ENCODE measurements around the gene HMCN2. TPM values are rescaled to one million over a fixed set of nuclear protein-coding genes. Genes with fewer than 3 reads are reported as not detected.

HMCN2 gene
- total RNA-seq, 4 donors from 2014 or later: 0.68 to 9.2 (median 4.7) TPM

DNA sequence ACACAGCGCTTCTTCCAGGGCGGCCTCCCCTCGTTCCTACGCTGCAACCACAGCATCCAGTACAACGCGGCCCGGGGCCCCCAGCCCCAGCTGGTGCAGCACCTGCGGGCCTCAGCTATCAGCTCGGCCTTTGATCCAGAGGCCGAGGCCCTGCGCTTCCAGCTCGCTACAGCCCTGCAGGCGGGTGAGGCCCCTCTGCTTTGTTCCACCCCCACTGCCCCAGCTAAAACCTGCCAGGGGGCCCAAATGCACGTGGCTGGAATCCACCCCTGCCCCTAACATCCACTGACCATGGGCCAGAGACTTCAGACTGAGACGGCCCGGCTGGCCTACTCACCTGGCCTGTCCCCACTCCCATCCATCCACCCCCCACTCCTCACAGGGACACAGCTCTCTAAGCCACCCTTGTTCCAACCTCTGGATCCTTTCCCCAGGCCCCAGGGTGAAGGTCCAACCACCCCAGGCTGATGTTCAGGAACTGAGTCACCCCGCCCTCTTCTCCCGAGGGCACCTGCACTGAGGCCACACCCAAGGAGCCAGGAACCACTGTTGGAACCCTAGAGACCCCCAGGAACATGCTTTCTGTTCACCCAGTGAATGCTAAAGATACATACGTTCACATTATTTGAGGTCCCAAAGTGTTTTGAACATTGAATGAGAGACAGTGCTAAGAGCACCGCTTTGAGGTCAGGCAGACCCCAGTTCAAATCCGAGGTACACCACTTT is 160.3 kb downstream of the HMCN2 start:
- TF ChIP-seq, protein P1, sequence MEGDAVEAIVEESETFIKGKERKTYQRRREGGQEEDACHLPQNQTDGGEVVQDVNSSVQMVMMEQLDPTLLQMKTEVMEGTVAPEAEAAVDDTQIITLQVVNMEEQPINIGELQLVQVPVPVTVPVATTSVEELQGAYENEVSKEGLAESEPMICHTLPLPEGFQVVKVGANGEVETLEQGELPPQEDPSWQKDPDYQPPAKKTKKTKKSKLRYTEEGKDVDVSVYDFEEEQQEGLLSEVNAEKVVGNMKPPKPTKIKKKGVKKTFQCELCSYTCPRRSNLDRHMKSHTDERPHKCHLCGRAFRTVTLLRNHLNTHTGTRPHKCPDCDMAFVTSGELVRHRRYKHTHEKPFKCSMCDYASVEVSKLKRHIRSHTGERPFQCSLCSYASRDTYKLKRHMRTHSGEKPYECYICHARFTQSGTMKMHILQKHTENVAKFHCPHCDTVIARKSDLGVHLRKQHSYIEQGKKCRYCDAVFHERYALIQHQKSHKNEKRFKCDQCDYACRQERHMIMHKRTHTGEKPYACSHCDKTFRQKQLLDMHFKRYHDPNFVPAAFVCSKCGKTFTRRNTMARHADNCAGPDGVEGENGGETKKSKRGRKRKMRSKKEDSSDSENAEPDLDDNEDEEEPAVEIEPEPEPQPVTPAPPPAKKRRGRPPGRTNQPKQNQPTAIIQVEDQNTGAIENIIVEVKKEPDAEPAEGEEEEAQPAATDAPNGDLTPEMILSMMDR (IDR thresholded peaks at IDR 0.05; ENCODE audit: low read depth): no peak

DNA sequence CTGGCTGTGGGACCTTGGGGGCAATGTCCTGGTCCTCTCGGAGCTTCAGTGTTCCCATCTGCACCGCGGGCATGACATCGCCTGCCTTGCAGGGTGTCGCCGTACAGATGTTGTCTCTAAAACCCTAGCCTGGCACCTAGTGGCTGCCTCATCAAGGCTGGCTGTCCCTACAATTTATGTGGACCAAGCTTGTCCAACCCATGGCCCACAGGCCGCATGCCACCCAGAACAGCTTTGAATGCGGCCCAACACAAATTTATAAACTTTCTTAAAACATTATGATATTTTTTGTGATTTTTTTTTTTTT is 160.9 kb downstream of the HMCN2 start:
- TF ChIP-seq, protein P1 (IDR thresholded peaks at IDR 0.05; ENCODE audit: low read depth): no peak

DNA sequence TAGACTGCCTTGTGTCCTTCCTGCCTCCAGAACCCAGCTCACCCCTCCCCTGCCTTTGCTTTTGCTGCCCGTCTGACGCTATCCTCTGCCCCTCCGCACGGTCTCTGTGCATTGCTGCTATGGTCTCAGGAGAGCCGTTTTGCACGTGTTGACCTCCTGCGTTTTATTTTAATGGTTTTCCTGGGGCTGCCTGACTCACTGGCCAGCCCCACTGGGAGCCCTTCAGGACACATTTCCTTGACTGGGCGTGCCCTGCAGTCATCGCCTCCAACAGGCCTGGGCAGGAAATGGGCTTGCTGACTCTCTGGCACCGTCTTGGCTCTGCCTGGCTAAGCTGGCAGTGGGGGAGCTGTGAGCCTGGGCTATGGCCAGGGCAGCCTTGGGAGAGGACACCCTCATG is 161.3 kb downstream of the HMCN2 start:
- TF ChIP-seq, protein P1 (IDR thresholded peaks at IDR 0.05; ENCODE audit: low read depth): no peak

DNA sequence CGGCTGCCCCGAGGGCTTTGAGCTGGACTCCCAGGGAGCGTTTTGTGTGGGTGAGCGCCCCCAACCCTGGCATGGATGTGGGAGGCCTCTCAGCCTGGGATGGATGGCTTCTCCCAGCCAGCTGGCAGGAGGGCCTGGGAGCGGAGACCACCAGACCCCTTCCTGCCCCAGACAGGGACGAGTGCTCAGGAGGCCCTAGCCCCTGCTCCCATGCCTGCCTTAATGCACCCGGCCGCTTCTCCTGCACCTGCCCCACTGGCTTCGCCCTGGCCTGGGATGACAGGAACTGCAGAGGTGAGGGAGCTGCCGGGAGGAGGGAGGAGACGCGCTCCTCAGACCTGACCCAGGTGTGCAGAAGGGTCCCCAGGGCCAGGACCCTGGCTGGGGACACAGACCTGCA is 161.8 kb downstream of the HMCN2 start:
- TF ChIP-seq, protein P1 (IDR thresholded peaks at IDR 0.05; ENCODE audit: low read depth): no peak

DNA sequence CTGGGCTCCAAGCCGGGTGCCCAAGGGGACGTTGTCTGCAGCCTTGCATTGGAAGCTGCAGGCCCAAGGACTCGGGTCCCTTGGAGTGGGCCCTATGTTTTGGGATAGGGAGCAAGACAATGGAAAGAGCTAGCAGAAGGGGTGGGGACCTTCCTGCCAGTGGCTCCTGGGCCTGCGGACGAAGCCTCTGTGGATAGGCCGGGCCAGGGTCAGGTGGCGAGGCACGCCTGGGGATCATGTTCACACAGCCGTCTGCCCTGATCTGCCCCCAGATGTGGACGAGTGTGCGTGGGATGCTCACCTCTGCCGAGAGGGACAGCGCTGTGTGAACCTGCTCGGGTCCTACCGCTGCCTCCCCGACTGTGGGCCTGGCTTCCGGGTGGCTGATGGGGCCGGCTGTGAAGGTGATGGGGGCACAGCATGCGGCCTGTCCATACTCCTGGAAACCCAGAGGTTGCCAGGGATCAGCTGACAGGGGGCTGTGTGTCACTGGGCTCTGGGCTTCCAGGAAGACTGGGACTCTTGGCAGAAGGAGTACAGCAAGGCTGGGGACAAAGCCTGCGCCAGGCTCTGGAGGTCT is 162.6 kb downstream of the HMCN2 start:
- TF ChIP-seq, protein P1 (IDR thresholded peaks at IDR 0.05; ENCODE audit: low read depth): no peak

DNA sequence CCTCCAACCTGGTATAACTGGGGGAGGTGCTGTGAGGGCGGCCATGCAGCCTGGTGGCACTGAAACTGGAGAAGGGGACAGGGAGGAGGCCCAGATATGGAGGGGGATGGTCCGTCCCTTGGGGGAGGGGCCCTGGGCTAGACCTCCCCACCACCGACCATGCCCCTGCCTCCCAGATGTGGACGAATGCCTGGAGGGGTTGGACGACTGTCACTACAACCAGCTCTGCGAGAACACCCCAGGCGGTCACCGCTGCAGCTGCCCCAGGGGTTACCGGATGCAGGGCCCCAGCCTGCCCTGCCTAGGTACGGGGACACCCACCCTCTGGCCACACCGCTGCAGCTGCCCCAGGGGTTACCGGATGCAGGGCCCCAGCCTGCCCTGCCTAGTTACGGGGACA is 163.8 kb downstream of the HMCN2 start:
- TF ChIP-seq, protein P1 (IDR thresholded peaks at IDR 0.05; ENCODE audit: low read depth): no peak

DNA sequence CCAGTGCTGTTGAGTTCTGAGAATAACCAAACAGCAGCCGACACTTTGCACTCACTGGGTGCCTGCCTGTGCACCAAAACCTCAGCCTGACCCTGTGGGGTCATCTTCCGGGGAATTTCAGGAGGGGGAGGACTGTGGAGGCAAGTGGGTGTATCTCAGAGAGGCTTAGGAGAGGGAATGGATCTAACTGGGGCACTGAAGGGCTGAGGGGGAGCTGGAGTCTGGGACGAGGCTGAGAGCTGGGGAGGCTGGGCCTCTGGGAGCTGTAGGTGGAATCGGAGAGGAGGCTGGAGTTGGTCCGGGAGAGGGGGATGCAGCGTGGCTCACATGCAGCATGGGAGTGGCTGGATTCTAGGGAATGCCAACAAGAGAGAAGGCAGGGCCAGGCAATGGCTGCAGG is 164.3 kb downstream of the HMCN2 start:
- TF ChIP-seq, protein P1 (IDR thresholded peaks at IDR 0.05; ENCODE audit: low read depth): no peak
